Testis (tissue), 3 donors: ENCODE measurements around the gene SLC7A11. TPM values are rescaled to one million over a fixed set of nuclear protein-coding genes. Genes with fewer than 3 reads are reported as not detected.
"Not testable (repeated sequence)": the region's sequence is repeated elsewhere in the genome, so short reads cannot be mapped to it uniquely, and the experiment has no call there.

Source experiments
- DNase-seq: peaks from one replicate; pipeline ENCODE4 v3.0.0-alpha.2; 2019
- H3K27ac ChIP-seq, 2 donors: fragments of 200-600 bp; sonication (generic); one replicate each; pipeline ENCODE4 v1.5.1; 2019
- H3K27me3 ChIP-seq: fragments of 200-600 bp; sonication (generic); one replicate; pipeline ENCODE4 v1.5.1; 2019
- H3K36me3 ChIP-seq: fragments of 200-600 bp; sonication (generic); one replicate; pipeline ENCODE4 v1.5.1; 2017; ENCODE audit warnings: low read depth; ENCODE audit errors: missing control alignments
- H3K4me1 ChIP-seq: fragments of 200-600 bp; sonication (generic); one replicate; pipeline ENCODE4 v1.5.1; 2019
- H3K4me3 ChIP-seq, 2 donors: fragments of 200-600 bp; sonication (generic); one replicate each; pipeline ENCODE4 v1.5.1; 2017 to 2019
- H3K9me3 ChIP-seq: fragments of 200-600 bp; sonication (generic); one replicate; pipeline ENCODE4 v1.5.1; 2017
- POLR2A ChIP-seq: fragments of 450-650 bp; IDR thresholded peaks from one replicate; pipeline ENCODE4 v1.6.1; 2017; ENCODE audit warnings: antibody characterized with exemption, mild to moderate bottlenecking, moderate library complexity
- WGBS, 2 donors: methylation state at CpG; one replicate each; pipeline ENCODE4 v1.1.5; 2018; 5-methylcytosine and 5-hydroxymethylcytosine counted together
- intact Hi-C: fragments of 100-400 bp; cut with DNase I; formaldehyde crosslinking; loops from one replicate; pipeline ENCODE4 v1.15.1; 2023; ENCODE audit warnings: low total_unique reads
- polyA plus RNA-seq: library from polyadenylated mRNA; stranded (reverse); fragments of 350-450 nt; fragmentation: Illumina TruSeq; extraction: RNeasy Lipid Tissue Mini Kit (QIAGEN cat#74804); gene quantifications from one replicate; pipeline ENCODE4 v1.2.3, GENCODE V29; 2014; ENCODE audit warnings: low read depth, low replicate concordance; ENCODE audit not compliant: insufficient read depth
- total RNA-seq, 2 donors: library from RNA; depleted of rRNA; stranded (reverse); fragments of >200 nt; gene quantifications; one replicate each; pipeline ENCODE4 v1.2.3, GENCODE V29; 2016
- TF ChIP-seq, protein P1 (sequence below), 3 experiments: fragments of 450-650 bp in 2 of 3; fragments of 200-600 bp in 1 of 3; sonication (generic) in 1 of 3; IDR thresholded peaks; one replicate each; pipeline ENCODE4 v1.5.1; 2016 to 2019; ENCODE audit warnings: antibody characterized with exemption in 3 of 3, mild to moderate bottlenecking in 2 of 3, moderate library complexity in 1 of 3

The SLC7A11 gene
- total and polyA plus RNA-seq, 3 donors from 2014 or later = 1.3 to 1.5 (median 1.3) TPM

- no peak for TF ChIP-seq POLR2A
- TF ChIP-seq, protein P1, sequence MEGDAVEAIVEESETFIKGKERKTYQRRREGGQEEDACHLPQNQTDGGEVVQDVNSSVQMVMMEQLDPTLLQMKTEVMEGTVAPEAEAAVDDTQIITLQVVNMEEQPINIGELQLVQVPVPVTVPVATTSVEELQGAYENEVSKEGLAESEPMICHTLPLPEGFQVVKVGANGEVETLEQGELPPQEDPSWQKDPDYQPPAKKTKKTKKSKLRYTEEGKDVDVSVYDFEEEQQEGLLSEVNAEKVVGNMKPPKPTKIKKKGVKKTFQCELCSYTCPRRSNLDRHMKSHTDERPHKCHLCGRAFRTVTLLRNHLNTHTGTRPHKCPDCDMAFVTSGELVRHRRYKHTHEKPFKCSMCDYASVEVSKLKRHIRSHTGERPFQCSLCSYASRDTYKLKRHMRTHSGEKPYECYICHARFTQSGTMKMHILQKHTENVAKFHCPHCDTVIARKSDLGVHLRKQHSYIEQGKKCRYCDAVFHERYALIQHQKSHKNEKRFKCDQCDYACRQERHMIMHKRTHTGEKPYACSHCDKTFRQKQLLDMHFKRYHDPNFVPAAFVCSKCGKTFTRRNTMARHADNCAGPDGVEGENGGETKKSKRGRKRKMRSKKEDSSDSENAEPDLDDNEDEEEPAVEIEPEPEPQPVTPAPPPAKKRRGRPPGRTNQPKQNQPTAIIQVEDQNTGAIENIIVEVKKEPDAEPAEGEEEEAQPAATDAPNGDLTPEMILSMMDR (IDR thresholded peaks at IDR 0.05) = no peak
- Histone ChIP-seq H3K36me3 (no peaks in the 10 kb centered on the region), H3K27ac (no peak overlapping the region), H3K27me3 (no peaks in the 10 kb centered on the region), H3K4me3 (no peak overlapping the region), H3K9me3 (no peaks in the 10 kb centered on the region), H3K4me1 (peaks cover 6% of the 10 kb centered on the region)
- WGBS, 2 donors = 0% methylated on average over 1 of the region's 1 CpG
- intact Hi-C loops = no loop called here
- no peak for DNase-seq
These were observed 2.7 kb downstream of the SLC7A11 start for GRCh38 chr4:138239491-138239890.

DNA sequence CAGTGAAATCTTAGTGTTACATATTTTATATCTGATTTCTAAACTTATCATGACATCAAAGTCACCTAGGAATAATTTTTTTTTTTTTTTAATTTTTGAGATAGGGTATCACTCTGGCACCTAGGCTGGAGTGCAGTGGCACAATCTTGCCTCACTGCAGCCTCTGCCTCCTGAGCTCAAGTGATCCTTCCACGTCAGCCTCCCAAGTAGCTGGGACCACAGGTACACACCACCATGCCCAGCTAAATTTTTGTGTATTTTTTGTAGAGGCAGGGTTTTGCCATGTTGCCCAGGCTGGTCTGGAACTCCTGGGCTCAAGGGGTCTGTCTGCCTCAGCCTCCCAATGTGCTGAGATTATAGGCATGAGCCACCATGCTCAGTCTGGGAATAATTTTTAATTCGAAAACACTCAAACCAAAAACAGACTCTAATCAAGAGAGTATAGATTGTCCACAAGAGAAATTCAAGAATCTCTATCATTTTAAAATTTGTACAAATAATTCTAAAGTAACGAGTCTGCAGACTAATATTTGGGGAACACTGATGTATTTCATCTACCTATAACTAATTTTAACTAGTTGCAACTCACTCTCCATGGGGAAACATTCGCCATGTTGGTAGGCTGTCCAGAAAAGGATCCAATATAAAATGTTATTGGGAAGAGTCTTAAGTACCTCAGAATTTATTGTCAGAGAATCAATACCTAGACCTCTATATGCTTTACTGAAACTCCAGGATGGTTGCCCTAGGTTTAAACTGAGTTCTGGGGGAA lies 3.4 kb downstream of the SLC7A11 start:
- intact Hi-C loops = no loop called here
- no peaks in the 10 kb centered on the region for H3K9me3 ChIP-seq
- no peaks in the 10 kb centered on the region for H3K27me3 ChIP-seq
- DNase-seq = no peak
- H3K36me3 ChIP-seq = no peaks in the 10 kb centered on the region
- H3K4me1 ChIP-seq = peaks cover 6% of the 10 kb centered on the region
- WGBS, 2 donors = 81 to 92% methylated on average over 4 of the region's 4 CpGs
- no peak overlapping the region for H3K4me3 ChIP-seq
- TF ChIP-seq, protein P1 (IDR thresholded peaks at IDR 0.05) = no peak
- no peak for TF ChIP-seq POLR2A
- H3K27ac ChIP-seq = no peak overlapping the region

- WGBS, 2 donors = 90 to 97% methylated on average over 7 of the region's 7 CpGs
These were observed 5.0 kb downstream of the SLC7A11 start for GRCh38 chr4:138237132-138237531.

DNA sequence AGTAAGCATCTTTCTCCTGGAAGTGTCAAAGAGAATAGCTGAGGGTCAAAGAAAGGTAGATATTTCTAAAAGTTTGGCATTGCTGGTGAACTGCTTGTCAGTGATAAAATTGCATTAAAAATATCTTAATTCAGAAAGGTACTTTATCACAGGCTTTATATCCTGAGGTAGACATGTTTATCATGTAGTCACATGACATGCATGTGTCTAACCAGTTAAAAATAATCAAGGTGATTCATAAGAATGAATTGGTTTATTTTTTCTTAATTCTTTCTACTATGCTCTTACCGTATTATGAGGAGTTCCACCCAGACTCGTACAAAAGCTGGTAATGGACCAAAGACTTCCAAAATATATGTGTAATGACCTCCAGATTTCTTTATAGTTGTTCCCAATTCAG lies 6.1 kb downstream of the SLC7A11 start:
- intact Hi-C loops = no loop called here
- Histone ChIP-seq H3K9me3 (no peaks in the 10 kb centered on the region), H3K4me1 (no peaks in the 10 kb centered on the region), H3K4me3 (no peak overlapping the region), H3K36me3 (no peaks in the 10 kb centered on the region), H3K27me3 (no peaks in the 10 kb centered on the region), H3K27ac (no peak overlapping the region)
- WGBS, 2 donors = 84 to 92% methylated on average over 2 of the region's 2 CpGs
- no peak for DNase-seq
- TF ChIP-seq, protein P1 (IDR thresholded peaks at IDR 0.05) = no peak
- no peak for TF ChIP-seq POLR2A

More at GRCh38 chr4:138237132-138237531, 5.0 kb downstream of the SLC7A11 start:
- H3K27ac ChIP-seq, H3K27me3 ChIP-seq, intact Hi-C loops, H3K4me1 ChIP-seq, H3K4me3 ChIP-seq, DNase-seq, H3K9me3 ChIP-seq, H3K36me3 ChIP-seq: not testable (repeated sequence)

- intact Hi-C loops = no loop called here
- 70 to 75% methylated on average over 1 of the region's 1 CpG for WGBS, 2 donors
- Histone ChIP-seq H3K36me3 (no peaks in the 10 kb centered on the region), H3K27me3 (no peaks in the 10 kb centered on the region), H3K4me1 (no peaks in the 10 kb centered on the region), H3K9me3 (no peaks in the 10 kb centered on the region), H3K27ac (no peak overlapping the region), H3K4me3 (no peak overlapping the region)
- DNase-seq = no peak
- TF ChIP-seq, protein P1 (IDR thresholded peaks at IDR 0.05) = no peak
- TF ChIP-seq POLR2A = no peak
These were observed 6.7 kb downstream of the SLC7A11 start for GRCh38 chr4:138235419-138235952.
